ENCODE data around the gene PHF23. TPM values are rescaled to one million over a fixed set of nuclear protein-coding genes. Genes with fewer than 3 reads are reported as not detected.
A peak's percentile ranks its signal among the peaks of the same experiment; 100 is the strongest.
"Not testable (repeated sequence)": the region's sequence is repeated elsewhere in the genome, so short reads cannot be mapped to it uniquely, and the experiment has no call there.

The PHF23 gene
- total RNA-seq, 1 donor from 2014 or later, result 61.1 TPM

DNA sequence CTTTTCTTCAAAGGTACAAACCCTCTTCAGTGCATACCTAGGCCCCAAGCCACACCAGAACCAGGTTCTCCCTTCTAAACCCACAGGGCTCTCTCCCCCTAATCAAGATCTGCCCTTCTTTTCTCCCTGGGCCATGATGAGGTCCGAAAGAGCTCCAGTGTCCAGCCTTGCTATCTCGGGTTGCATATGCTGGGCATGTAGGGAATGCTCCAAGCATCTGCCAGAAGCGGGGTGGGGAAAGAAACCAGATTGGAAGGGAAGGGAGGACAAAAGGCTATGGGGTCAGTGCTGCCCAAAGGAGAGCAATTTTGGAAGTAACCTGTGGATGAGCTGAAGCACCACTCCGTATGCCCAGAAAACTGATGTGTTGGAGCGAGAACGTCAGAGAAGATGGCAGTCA is 10.0 kb upstream of the PHF23 start:
- Mint-ChIP-seq H3K27ac (peak overlapping the region; percentile 73), H3K9me3 (no peaks in the 10 kb centered on the region), H3K36me3 (peaks cover 22% of the 10 kb centered on the region)

DNA sequence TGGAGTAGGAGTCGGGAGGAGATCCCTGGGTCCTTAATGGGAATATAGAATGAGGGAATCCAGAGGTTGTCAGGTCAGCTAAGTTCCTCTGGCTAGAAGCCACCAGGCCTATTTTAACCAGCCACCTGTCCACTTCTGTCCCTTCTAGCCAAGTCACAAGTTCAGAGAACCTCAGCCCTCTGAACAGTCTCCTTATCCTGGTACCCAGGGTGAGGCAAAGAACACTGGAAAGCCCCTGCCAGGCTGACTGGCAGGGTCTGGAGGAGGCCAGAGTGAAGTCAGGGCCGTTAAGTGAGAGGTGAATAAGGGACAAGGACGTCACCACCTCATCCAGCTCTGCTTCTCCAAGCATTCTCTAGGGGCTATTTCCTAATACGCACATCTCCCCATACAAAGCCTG is 9.5 kb upstream of the PHF23 start:
- H3K4me3 Mint-ChIP-seq, result peak overlapping the region; percentile 97
- peak overlapping the region; percentile 73 for H3K27ac Mint-ChIP-seq
- no peaks in the 10 kb centered on the region for H3K9me3 Mint-ChIP-seq
- H3K4me1 Mint-ChIP-seq (ENCODE audit: unreplicated experiment), result peaks cover 37% of the 10 kb centered on the region
- no peaks in the 10 kb centered on the region for H3K27me3 Mint-ChIP-seq
- TF ChIP-seq, protein P1, sequence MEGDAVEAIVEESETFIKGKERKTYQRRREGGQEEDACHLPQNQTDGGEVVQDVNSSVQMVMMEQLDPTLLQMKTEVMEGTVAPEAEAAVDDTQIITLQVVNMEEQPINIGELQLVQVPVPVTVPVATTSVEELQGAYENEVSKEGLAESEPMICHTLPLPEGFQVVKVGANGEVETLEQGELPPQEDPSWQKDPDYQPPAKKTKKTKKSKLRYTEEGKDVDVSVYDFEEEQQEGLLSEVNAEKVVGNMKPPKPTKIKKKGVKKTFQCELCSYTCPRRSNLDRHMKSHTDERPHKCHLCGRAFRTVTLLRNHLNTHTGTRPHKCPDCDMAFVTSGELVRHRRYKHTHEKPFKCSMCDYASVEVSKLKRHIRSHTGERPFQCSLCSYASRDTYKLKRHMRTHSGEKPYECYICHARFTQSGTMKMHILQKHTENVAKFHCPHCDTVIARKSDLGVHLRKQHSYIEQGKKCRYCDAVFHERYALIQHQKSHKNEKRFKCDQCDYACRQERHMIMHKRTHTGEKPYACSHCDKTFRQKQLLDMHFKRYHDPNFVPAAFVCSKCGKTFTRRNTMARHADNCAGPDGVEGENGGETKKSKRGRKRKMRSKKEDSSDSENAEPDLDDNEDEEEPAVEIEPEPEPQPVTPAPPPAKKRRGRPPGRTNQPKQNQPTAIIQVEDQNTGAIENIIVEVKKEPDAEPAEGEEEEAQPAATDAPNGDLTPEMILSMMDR (conservative IDR thresholded peaks at IDR 0.05), result no peak
- peaks cover 22% of the 10 kb centered on the region for H3K36me3 Mint-ChIP-seq
- no peak for DNase-seq (ENCODE audit: extremely low spot score, unreplicated experiment)

More for the DNA sequence above, 10.0 kb upstream of the PHF23 start:
- Mint-ChIP-seq H3K4me3 (peak overlapping the region; percentile 97), H3K4me1 (ENCODE audit: unreplicated experiment) (peaks cover 37% of the 10 kb centered on the region), H3K27me3 (no peaks in the 10 kb centered on the region)
- TF ChIP-seq, protein P1 (conservative IDR thresholded peaks at IDR 0.05), result no peak
- DNase-seq (ENCODE audit: extremely low spot score, unreplicated experiment), result no peak

DNA sequence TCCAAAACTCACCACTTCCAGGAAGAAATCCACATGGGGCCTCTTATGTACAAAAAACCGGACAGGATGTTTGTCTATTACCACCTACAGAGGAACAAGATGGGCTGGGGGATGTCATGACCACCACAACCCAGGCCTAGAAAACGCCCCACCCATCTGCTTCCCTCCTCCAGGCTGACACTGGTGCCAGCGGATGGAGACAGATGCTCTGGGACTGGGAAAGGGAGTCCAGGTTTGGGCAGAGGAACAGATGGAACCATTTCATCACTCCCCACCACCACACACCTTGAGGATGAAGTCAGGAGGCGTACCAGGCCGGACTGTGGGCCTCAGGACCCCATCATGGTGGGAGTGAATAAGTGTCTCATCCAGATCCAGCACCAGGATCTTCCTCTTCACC is 7.5 kb upstream of the PHF23 start:
- Mint-ChIP-seq H3K27ac (peak overlapping the region; percentile 27), H3K9me3 (no peaks in the 10 kb centered on the region), H3K27me3 (peaks cover 4% of the 10 kb centered on the region), H3K36me3 (peaks cover 17% of the 10 kb centered on the region), H3K4me3 (peak overlapping the region; percentile 23), H3K4me1 (ENCODE audit: unreplicated experiment) (peaks cover 33% of the 10 kb centered on the region)
- TF ChIP-seq, protein P1 (conservative IDR thresholded peaks at IDR 0.05), result no peak
- DNase-seq (ENCODE audit: extremely low spot score, unreplicated experiment), result no peak

GRCh38 chr17:7243838-7244237 is 4.6 kb upstream of the PHF23 start:
- DNase-seq (ENCODE audit: extremely low spot score, unreplicated experiment); H3K9me3 Mint-ChIP-seq; H3K27me3 Mint-ChIP-seq: not testable (repeated sequence)
- H3K36me3 Mint-ChIP-seq, result peaks cover 28% of the 10 kb centered on the region
- H3K27ac Mint-ChIP-seq, result peak overlapping the region; percentile 97
- peak overlapping the region; percentile 98 for H3K4me3 Mint-ChIP-seq
- H3K4me1 Mint-ChIP-seq (ENCODE audit: unreplicated experiment), result peaks cover 28% of the 10 kb centered on the region

DNA sequence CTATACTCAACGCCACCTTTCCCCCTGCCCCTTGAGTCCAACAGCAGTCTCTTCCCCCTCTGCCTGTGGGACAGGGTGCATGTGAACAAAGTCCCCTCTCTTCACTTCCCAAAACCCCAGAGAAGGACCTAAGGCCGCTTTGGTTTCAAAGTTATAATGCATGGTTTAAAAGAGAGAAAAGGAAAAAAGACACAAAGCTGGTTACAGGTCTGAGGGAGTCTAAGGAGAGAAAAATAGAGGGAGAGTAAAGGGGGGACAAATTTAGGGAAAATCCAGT is 4.1 kb upstream of the PHF23 start:
- H3K36me3 Mint-ChIP-seq, result peaks cover 28% of the 10 kb centered on the region
- no peak for DNase-seq (ENCODE audit: extremely low spot score, unreplicated experiment)
- H3K27ac Mint-ChIP-seq, result peak overlapping the region; percentile 97
- no peaks in the 10 kb centered on the region for H3K9me3 Mint-ChIP-seq
- peak overlapping the region; percentile 98 for H3K4me3 Mint-ChIP-seq
- H3K4me1 Mint-ChIP-seq (ENCODE audit: unreplicated experiment), result peaks cover 28% of the 10 kb centered on the region
- H3K27me3 Mint-ChIP-seq, result peaks cover 4% of the 10 kb centered on the region
- TF ChIP-seq, protein P1 (conservative IDR thresholded peaks at IDR 0.05), result no peak

GRCh38 chr17:7242717-7243452 is 3.6 kb upstream of the PHF23 start:
- TF ChIP-seq, protein P1 (conservative IDR thresholded peaks at IDR 0.05), result no peak
- no peaks in the 10 kb centered on the region for H3K9me3 Mint-ChIP-seq
- peak overlapping the region; percentile 97 for H3K27ac Mint-ChIP-seq
- peak overlapping the region; percentile 98 for H3K4me3 Mint-ChIP-seq
- DNase-seq (ENCODE audit: extremely low spot score, unreplicated experiment), result peak; percentile 94
- H3K4me1 Mint-ChIP-seq (ENCODE audit: unreplicated experiment), result peaks cover 28% of the 10 kb centered on the region
- H3K27me3 Mint-ChIP-seq, result peaks cover 4% of the 10 kb centered on the region
- H3K36me3 Mint-ChIP-seq, result peaks cover 28% of the 10 kb centered on the region

Data from type B pancreatic cell (in vitro differentiated cells).